Right lobe of liver (tissue), 4 donors: ENCODE data around the gene BICRA.

Experiments used
- POLR2A ChIP-seq: fragments of 450-650 bp; IDR thresholded peaks from one replicate; pipeline ENCODE4 v1.6.1; 2017; ENCODE audit warnings: antibody characterized with exemption, mild to moderate bottlenecking
- TF ChIP-seq, protein P1 (sequence below), 4 donors: fragments of 200-600 bp in 3 of 4; fragments of 450-650 bp in 1 of 4; IDR thresholded peaks; one replicate each; pipeline versions ENCODE4 v1.5.1 to v1.8.0; 2016 to 2022; ENCODE audit warnings: antibody characterized with exemption in 4 of 4, mild to moderate bottlenecking in 2 of 4
- donor health status: DM: no; HTN: no; CAD: no.
- donor health status: DM: no; HTN: no; CAD: no.
- donor health status: DM: no; HTN: yes; CAD: no.

DNA sequence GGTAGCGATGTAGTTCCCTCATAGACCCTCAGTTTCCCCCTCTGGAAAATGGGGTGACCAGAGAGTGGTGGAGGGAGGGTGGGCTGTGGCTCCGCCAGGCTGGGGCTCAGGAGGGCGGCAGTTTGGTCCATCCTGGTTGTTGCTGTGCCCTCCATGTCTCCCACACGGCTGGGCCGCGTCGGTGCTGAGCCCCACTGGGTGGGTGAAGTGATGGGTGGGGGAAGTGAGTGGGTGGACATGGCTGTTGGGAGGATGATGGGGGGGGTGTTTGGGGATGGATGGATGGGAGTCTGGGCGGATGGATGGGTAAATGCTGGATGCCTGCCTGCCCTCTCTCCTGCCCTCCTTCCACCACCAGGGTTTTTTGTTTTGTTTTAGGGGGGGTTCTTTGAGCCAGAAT, 87.7 kb downstream of the BICRA start:
- TF ChIP-seq, protein P1, sequence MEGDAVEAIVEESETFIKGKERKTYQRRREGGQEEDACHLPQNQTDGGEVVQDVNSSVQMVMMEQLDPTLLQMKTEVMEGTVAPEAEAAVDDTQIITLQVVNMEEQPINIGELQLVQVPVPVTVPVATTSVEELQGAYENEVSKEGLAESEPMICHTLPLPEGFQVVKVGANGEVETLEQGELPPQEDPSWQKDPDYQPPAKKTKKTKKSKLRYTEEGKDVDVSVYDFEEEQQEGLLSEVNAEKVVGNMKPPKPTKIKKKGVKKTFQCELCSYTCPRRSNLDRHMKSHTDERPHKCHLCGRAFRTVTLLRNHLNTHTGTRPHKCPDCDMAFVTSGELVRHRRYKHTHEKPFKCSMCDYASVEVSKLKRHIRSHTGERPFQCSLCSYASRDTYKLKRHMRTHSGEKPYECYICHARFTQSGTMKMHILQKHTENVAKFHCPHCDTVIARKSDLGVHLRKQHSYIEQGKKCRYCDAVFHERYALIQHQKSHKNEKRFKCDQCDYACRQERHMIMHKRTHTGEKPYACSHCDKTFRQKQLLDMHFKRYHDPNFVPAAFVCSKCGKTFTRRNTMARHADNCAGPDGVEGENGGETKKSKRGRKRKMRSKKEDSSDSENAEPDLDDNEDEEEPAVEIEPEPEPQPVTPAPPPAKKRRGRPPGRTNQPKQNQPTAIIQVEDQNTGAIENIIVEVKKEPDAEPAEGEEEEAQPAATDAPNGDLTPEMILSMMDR (IDR thresholded peaks at IDR 0.05), result no peak
- TF ChIP-seq POLR2A, result no peak
